CD4-positive, alpha-beta T cell treated with Interleukin-17A for 4 hours (primary cell): ENCODE results near the gene TNFRSF1B.
"Not testable (repeated sequence)": the region's sequence is repeated elsewhere in the genome, so short reads cannot be mapped to it uniquely, and the experiment has no call there.

Experiments
- DNase-seq: peaks from one replicate; pipeline ENCODE4 v3.0.0-alpha.2; 2020; ENCODE audit warnings: mixed read lengths

Gene TNFRSF1B

DNA sequence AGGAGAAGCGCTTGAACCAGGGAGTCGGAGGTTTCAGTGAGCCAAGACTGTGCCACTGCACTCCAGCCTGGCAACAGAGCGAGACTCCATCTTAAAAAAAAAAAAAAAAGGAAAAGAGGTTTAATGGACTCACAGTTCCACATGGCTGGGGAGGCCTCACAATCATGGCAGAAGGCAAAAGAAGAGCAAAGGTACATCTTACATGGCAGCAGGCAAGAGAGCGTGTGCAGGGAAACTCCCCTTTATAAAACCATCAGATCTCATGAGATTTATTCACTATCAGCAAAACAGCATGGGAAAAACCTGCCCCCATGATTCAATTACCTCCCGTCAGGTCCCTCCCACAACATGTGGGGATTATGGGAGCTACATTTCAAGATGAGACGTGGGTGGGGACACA, 57.3 kb downstream of the TNFRSF1B start:
- DNase-seq: not testable (repeated sequence)

DNA sequence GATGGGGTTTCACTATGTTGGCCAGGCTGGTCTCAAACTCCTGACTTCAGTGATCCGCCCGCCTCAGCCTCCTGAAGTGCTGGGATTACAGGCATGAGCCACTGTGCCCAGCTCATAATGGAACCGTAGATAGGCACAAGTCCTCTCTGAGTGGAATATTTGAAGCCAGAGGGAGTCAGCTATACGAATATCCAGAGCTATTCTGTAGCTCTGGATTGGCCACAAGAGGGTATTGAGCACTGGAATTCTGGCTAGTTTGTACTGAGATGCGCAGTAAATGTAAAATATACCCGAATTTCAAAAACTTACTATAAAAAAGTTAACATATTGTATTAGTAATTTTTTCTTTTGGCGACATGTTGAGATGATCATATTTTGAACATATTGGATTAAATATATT, 62.2 kb downstream of the TNFRSF1B start:
- DNase-seq: no peak

- no peak for DNase-seq
These were observed 62.6 kb downstream of the TNFRSF1B start for GRCh38 chr1:12229386-12229834.

GRCh38 chr1:12229835-12230548, 63.2 kb downstream of the TNFRSF1B start, which contains the start of gene VPS13D:
TSS of gene VPS13D (plus strand) at chr1:12230030. CDS start at chr1:12234267, 4,237 bp downstream.
- DNase-seq: peak; percentile 91

DNA sequence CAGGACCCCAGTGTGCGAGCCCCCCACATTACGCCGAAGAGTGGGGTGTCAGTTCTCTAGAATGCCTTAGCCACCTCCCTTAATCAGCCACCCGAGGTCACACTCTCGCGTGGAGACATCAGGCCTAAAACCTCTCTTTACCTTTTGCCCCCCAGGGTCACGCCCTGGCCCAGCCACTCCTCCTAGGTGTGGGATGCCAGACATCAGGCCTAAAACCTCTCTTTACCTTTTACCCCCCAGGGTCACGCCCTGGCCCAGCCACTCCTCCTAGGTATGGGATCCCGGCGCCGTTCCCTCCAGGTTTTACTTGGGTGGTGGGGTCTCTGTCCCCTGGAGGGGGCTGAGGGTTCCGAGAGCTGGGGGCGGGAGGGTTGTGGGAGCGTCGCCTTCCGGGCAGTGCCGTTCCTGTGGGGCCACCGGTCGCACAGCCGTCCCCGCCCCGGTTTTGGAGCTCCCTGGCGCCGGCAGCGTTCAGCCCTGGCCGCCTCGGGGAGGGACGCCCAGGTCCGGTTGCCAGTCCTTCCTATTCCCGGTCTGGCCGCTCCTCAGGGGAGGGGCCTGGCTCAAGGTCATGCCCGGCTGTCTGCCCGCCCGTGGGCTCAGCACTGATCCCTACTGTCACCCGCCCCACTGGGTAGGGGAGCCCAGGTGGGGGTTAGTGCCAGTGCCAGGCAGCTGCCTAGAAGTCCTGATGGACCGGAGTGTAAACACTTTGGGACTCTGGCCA, 63.9 kb downstream of the TNFRSF1B start:
- DNase-seq: peak; percentile 23

DNA sequence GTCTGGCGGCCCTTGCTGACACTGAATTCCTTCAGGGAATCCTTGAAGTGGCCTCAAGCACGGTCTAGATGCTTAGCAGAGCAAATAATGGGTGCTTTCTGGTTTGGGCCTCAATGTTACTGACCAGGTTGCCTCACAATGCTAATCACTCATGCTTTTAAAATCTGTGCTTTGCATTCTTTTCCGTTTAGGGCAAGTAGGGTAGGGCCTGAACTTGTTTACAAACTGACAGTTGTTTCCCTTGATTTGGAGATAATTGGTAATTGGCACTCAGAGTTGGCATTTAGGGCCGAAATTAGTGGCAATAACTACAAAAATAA, 64.4 kb downstream of the TNFRSF1B start:
- no peak for DNase-seq

GRCh38 chr1:12232221-12232620, 65.4 kb downstream of the TNFRSF1B start:
- no peak for DNase-seq

- DNase-seq: peak; percentile 41
These were observed 77.3 kb downstream of the TNFRSF1B start for GRCh38 chr1:12244078-12244477.

DNA sequence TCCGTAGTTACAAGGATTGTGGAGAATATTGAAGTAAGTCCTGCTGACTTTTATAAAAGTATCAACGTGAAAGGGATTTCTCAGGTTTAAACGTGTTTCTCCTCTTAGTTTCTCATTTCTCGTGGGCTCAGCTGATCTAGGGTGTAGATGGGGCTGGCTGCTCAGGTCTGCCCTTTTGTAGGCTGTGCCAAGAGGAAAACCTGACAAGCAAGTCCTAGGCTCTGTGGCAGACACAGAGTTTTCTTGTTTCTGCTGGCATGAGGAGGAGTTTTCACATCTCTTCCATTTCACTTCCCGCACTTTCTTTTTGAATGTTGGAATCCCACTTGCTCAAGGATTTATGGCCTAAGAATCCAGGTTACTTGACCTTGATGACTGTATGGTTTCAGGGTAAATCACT, 77.8 kb downstream of the TNFRSF1B start:
- DNase-seq: no peak

DNA sequence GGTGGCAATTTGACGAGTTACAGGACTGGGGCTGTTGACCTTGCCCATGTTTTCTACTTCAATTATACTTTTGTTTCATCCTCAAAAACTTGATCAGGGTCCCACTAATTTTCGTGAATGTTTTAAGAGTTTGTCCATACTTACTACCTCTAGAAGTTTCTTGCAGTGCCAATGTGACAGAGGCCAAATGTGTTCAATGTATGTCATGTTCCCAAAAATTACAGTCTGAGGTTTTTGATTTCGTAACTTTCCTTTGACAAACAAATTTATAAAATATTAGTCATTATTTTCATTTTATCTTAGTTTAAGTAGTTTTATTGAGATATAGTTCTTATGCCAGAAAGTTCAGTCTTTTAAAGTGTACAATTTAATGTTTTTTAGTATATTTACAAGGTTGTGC, 78.3 kb downstream of the TNFRSF1B start:
- no peak for DNase-seq

- no peak for DNase-seq
These were observed 78.9 kb downstream of the TNFRSF1B start for GRCh38 chr1:12245733-12246132.

DNA sequence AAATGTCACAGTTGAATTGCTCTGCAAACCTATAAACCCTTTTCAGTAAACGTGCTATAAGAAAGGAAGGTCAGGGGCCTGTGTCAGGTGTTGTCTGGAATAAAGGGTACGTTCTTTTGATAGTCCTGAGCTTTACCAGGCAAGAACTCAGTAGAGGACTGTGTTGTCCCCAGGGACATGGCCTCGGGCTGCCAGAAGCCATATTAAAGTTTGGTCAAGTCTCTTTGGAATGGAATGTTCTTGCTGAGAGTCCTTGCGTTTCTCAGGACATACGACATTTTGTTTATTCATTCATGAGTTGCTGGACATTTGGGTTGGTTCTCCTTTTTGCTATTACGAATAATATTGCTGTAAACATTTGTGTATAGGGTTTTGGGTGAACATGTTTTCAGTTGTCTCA, 79.8 kb downstream of the TNFRSF1B start:
- no peak for DNase-seq

- DNase-seq: no peak
These were observed 82.4 kb downstream of the TNFRSF1B start for GRCh38 chr1:12249181-12249580.

DNA sequence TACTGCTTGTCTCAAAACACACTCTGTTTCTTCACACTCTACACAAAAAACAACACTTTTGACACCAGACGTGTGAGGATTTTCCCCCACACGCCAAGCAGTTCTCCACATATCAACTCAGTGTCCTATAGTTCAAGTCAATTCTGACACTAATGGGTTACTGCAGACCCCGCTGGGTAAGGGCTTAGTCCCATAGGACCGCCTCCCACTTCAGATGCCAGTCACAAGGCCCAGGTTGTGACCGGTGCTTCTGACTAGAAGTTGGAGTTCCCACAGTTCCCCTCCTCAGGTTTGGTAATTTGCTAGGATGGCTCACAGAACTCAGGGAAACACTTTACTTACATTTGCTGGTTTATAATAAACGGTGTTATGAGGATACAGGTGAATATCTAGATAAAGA, 83.0 kb downstream of the TNFRSF1B start:
- no peak for DNase-seq

- DNase-seq: no peak
These were observed 84.7 kb downstream of the TNFRSF1B start for GRCh38 chr1:12251442-12251841.

- DNase-seq: no peak
These were observed 89.1 kb downstream of the TNFRSF1B start for GRCh38 chr1:12255913-12256312.

GRCh38 chr1:12258272-12258671, 91.5 kb downstream of the TNFRSF1B start:
- DNase-seq: no peak
